T47D (cell line): ENCODE results near the gene EXOC1.
"Not testable (repeated sequence)": the region's sequence is repeated elsewhere in the genome, so short reads cannot be mapped to it uniquely, and the experiment has no call there.

Experiments
- DNase-seq, 2 experiments: peaks; one replicate each; pipeline versions ENCODE4 v3.0.0 to v3.0.0-alpha.2; 2011 to 2012; ENCODE audit warnings: low read depth in 1 of 2, low spot score in 1 of 2
- JUND ChIP-seq: IDR thresholded peaks from 2 replicates; pipeline ENCODE4 v1.6.1; 2012; ENCODE audit warnings: low read depth
- in situ Hi-C: cut with HindIII; loops from 2 replicates; pipeline ENCODE4 v1.10.0; 2016; ENCODE audit warnings: low sequenced_read_pairs, low pct_unique_long_range_greater_than_20kb

Gene EXOC1

DNA sequence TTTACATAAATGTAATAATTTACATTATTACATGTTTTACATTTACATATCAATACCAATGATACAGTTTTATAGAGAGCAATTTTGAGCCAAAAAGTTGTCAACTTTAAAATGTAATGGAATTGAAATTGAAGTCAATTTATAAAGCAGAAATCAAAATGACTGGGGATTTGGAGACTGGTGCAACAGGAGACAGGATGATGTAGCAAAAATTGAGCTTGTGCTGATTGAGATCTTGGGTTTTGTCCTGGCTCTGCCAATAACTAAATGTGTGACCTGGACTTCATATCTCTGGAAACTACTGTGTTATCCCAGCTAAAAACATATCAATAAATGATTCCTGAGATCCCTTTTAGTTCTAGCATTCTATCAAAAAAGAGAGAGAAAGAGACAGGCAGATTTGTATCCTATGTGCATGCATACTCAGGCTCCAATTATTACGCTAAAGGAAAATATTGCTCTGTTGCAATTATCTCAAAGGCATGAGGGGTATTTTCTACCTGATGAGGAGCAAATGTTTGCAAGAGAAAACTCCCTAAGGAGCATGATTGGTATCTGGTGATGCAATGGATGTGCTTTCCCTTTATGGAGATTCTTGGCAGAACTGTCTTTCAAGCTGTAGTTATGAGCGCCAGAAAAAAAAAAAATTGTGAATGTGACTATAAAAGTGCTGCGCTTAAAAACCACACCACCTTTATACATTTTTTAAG is 19.2 kb upstream of the EXOC1 start:
- TF ChIP-seq JUND = no peak
- in situ Hi-C loops = no loop called here
- DNase-seq = no peak

DNA sequence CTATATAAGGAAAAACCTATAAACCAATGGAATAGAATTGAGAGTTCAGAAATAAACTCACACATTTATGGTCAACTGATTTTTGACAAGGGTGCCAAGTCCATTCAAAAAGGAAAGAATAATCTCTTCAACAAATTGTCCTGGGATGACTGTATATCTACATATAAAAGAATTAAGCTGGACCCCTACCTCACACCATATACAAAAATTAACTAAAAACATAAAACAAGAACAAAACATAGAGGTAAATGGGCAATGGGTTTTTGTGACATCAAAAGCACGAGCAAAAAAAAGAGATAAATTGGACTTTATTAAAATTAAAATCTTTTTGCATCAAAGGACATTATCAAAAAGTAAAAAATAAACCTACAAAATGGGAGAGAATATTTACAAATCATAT is 15.5 kb upstream of the EXOC1 start:
- no peak for TF ChIP-seq JUND
- no peak for DNase-seq
- in situ Hi-C loops = no loop called here

DNA sequence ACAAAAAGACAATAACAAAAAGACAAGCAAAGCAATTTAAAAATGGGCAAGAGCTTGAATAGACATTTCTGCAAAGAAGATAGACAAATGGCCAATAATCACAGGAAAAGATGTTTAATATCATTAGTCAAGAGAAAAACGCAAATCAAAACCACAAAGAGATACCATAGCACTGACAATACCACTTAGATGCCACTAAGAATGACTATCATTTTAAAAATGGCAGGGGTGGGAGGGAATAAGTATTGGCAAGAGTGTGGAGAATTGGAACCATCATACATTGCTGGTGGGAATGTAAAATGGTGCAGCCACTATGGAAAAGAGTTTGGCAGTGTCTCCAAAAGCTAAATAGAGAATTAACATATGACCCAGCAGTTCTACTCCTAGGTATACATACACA is 15.1 kb upstream of the EXOC1 start:
- in situ Hi-C loops = no loop called here
- no peak for TF ChIP-seq JUND

DNA sequence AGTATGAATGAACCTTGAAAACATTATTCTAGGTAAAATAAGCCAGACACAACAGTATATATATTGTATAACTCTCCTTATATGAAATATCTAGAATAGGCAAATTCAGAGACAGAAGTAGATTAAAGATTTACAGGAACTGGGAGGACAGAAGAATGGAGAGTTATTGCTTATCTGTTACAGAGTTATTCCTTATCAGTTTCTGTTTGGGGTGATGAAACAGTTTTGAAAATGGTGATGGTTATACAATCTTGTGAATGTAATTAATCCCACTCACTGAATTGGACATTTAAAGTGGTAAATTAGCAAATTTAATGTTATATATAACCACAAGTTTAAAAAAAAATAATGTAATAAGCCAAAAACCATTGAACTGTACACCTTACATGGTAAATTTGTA is 14.5 kb upstream of the EXOC1 start:
- in situ Hi-C loops = no loop called here
- TF ChIP-seq JUND = no peak
- no peak for DNase-seq

More for the DNA sequence above, 15.1 kb upstream of the EXOC1 start:
- DNase-seq = no peak

DNA sequence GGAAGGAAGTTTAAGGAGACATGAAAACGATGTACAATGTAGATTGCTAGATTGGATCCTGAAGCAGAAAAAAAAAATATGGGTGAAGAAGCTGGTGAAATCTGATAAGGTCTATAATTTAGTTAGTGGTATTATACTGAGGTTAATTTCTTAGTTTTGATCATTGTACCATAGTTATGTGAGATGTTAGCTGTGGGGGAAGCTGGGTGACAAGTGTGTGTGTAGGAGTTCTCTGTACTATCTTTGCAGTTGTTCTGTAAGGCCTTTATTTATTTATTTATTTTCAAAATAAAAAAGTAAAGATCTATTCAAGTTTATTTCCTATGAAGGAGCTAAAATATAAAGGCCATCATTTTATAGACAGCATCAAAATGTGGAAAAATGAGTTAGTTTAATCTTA is 12.5 kb upstream of the EXOC1 start:
- TF ChIP-seq JUND = no peak
- no peak for DNase-seq
- in situ Hi-C loops = no loop called here

DNA sequence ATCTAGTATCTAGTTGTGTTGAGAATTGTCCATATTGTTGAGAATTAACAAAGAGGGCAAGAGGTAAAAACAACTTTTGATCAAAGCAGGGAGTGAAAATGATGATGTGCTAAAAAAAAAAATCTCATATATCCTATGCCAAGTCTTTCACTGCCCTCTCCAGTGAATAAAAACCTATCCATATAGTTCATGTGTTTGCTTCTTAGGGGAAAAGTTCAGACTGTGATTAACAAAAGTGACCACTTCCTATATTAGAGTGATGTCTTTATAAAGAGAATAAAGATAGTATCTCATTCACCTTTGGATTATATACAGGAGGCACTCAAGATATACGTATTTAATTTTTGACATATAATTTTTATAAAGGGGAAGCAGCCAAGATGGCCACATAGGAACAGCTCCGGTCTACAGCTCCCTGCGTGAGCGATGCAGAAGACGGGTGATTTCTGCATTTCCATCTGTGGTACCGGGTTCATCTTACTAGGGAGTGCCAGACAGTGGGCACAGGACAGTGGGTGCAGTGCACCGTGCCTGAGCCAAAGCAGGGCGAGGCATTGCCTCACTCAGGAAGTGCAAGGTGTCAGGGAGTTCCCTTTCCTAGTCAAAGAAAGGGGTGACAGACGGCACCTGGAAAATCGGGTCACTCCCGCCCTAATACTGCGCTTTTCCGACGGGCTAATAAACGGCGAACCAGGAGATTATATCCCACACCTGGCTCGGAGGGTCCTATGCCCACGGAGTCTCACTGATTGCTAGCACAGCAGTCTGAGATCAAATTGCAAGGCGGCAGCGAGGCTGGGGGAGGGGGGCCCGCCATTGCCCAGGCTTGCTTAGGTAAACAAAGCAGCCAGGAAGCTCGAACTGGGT is 11.8 kb upstream of the EXOC1 start:
- in situ Hi-C loops, DNase-seq: not testable (repeated sequence)

DNA sequence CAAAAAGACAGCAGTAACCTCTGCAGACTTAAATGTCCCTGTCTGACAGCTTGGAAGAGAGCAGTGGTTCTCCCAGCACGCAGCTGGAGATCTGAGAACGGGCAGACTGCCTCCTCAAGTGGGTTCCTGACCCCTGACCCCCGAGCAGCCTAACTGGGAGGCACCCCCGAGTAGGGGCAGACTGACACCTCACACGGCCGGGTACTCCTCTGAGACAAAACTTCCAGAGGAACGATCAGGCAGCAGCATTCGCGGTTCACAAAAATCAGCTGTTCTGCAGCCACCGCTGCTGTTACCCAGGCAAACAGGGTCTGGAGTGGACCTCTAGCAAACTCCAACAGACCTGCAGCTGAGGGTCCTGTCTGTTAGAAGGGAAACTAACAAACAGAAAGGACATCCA is 11.1 kb upstream of the EXOC1 start:
- in situ Hi-C loops, DNase-seq: not testable (repeated sequence)

GRCh38 chr4:55849724-55850123 is 3.7 kb upstream of the EXOC1 start:
- in situ Hi-C loops = no loop called here
- no peak for TF ChIP-seq JUND
- no peak for DNase-seq

DNA sequence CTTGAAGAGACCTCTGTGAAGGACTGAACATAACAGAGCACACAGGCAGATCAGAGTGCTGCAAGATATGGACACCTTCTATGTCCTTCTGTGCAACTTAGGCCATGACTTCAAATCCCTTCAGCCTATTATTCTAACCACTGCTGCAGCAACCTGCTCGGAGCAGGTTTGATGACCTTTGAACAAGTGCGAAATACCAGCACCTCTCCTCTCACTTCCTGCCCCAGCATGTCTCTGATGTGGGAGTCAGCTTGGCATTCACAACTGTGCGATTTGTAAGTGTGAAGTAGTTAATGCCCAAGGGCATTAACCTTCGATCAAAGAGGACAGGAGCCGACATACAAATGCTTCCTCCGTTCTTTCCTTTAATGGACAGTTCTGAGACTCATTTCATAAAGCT is 1.6 kb upstream of the EXOC1 start:
- TF ChIP-seq JUND = no peak
- no peak for DNase-seq
- in situ Hi-C loops = no loop called here

DNA sequence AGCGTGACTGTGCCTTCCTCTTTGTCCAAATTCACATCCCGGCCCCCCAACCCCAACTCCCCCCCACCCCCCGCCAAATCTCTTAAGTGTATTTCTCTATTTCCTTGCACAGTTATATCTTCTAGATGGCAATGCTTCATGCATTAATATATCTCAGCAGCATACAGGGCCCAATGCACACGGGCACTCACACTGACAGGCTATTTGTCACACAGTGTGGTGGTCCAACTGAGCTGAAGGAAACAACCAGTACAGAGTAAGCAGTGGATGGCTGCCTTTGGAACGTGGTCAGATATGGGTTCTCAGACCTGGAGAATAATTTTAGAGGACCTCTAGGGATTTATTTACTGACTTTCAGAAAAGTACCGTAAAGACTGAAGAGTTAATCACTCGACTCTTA is 681 bp downstream of the EXOC1 start:
- TF ChIP-seq JUND = no peak
- no peak for DNase-seq
- in situ Hi-C loops = no loop called here

GRCh38 chr4:55857586-55857985 is 4.1 kb downstream of the EXOC1 start:
- DNase-seq = no peak
- no peak for TF ChIP-seq JUND
- in situ Hi-C loops = no loop called here

- in situ Hi-C loops = no loop called here
- no peak for TF ChIP-seq JUND
- no peak for DNase-seq
Measured at GRCh38 chr4:55859711-55860110, 6.3 kb downstream of the EXOC1 start.

GRCh38 chr4:55864577-55865223 is 11.3 kb downstream of the EXOC1 start:
- TF ChIP-seq JUND = no peak
- no peak for DNase-seq
- in situ Hi-C loops = no loop called here
